ENCODE data around the gene LPAR6.

The LPAR6 gene

GRCh38 chr13:48411841-48412531 lies 927 bp downstream of the LPAR6 start:
- peak; percentile 8 for DNase-seq

- no peak for DNase-seq
Observed at GRCh38 chr13:48411147-48411794, 1.6 kb downstream of the LPAR6 start.

GRCh38 chr13:48410199-48410598 lies 2.7 kb downstream of the LPAR6 start:
- no peak for DNase-seq

GRCh38 chr13:48405875-48406274 lies 7.0 kb downstream of the LPAR6 start:
- no peak for DNase-seq

- no peak for DNase-seq
Observed at GRCh38 chr13:48404952-48405351, 8.0 kb downstream of the LPAR6 start.

GRCh38 chr13:48403913-48404312 lies 9.0 kb downstream of the LPAR6 start:
- DNase-seq = no peak

GRCh38 chr13:48403151-48403631 lies 9.7 kb downstream of the LPAR6 start:
- DNase-seq = no peak

- DNase-seq = no peak
Observed at GRCh38 chr13:48402325-48402932, 10.5 kb downstream of the LPAR6 start.

GRCh38 chr13:48401480-48401879 lies 11.4 kb downstream of the LPAR6 start:
- DNase-seq = no peak

GRCh38 chr13:48400850-48401291 lies 12.0 kb downstream of the LPAR6 start:
- no peak for DNase-seq

GRCh38 chr13:48400090-48400694 lies 12.7 kb downstream of the LPAR6 start:
- DNase-seq = no peak

- DNase-seq = no peak
Observed at GRCh38 chr13:48398450-48399095, 14.3 kb downstream of the LPAR6 start.

- DNase-seq = no peak
Observed at GRCh38 chr13:48397744-48398143, 15.2 kb downstream of the LPAR6 start.

- DNase-seq = no peak
Observed at GRCh38 chr13:48393698-48394085, 19.2 kb downstream of the LPAR6 start.

- DNase-seq = no peak
Observed at GRCh38 chr13:48393030-48393697, 19.7 kb downstream of the LPAR6 start.

GRCh38 chr13:48391257-48391656 lies 21.7 kb downstream of the LPAR6 start:
- no peak for DNase-seq

GRCh38 chr13:48386816-48387215 lies 26.1 kb downstream of the LPAR6 start:
- DNase-seq = no peak

- no peak for DNase-seq
Observed at GRCh38 chr13:48383384-48383783, 29.5 kb downstream of the LPAR6 start.

- no peak for DNase-seq
Observed at GRCh38 chr13:48380581-48380980, 32.3 kb downstream of the LPAR6 start.

GRCh38 chr13:48377857-48378256 lies 35.1 kb downstream of the LPAR6 start:
- DNase-seq = no peak

GRCh38 chr13:48370815-48371214 lies 42.1 kb downstream of the LPAR6 start:
- no peak for DNase-seq

- no peak for DNase-seq
Observed at GRCh38 chr13:48369988-48370387, 42.9 kb downstream of the LPAR6 start.

Measured in activated T-cell treated with anti-CD3 and anti-CD28 coated beads for 4 hours (primary cell).